GM18499 (cell line): ENCODE measurements around the gene RAB25.
A peak's percentile ranks its signal among the peaks of the same experiment; 100 is the strongest.

Experiments used
- ATAC-seq: cut with Tn5 transposase; IDR thresholded peaks from one replicate; pipeline ENCODE4 v1.9.1; 2021; ENCODE audit warnings: moderate number of reproducible peaks; ENCODE audit not compliant: insufficient read depth, unreplicated experiment

RAB25 gene

GRCh38 chr1:156077430-156077760 is 16.4 kb downstream of the RAB25 start:
- ATAC-seq, result no peak

GRCh38 chr1:156078728-156079127 is 17.8 kb downstream of the RAB25 start:
- ATAC-seq, result no peak

GRCh38 chr1:156079762-156080161 is 18.8 kb downstream of the RAB25 start:
- ATAC-seq, result no peak

- ATAC-seq, result no peak
These were observed 19.4 kb downstream of the RAB25 start for GRCh38 chr1:156080241-156080862.

GRCh38 chr1:156080863-156081179 is 19.9 kb downstream of the RAB25 start:
- ATAC-seq, result no peak

GRCh38 chr1:156081180-156081916 is 20.4 kb downstream of the RAB25 start:
- no peak for ATAC-seq

GRCh38 chr1:156081917-156082308 is 21.0 kb downstream of the RAB25 start:
- ATAC-seq, result no peak

GRCh38 chr1:156082309-156083091 is 21.5 kb downstream of the RAB25 start, which contains the start of gene MEX3A:
MEX3A (minus strand) TSS chr1:156082465; CDS start chr1:156081998, 467 bp downstream.
- no peak for ATAC-seq

GRCh38 chr1:156083800-156084790 is 23.1 kb downstream of the RAB25 start:
- ATAC-seq, result no peak

- no peak for ATAC-seq
These were observed 25.3 kb downstream of the RAB25 start for GRCh38 chr1:156086256-156086662.

- ATAC-seq, result no peak
These were observed 28.7 kb downstream of the RAB25 start for GRCh38 chr1:156089704-156090103.

- ATAC-seq, result no peak
These were observed 29.3 kb downstream of the RAB25 start for GRCh38 chr1:156090138-156090839.

GRCh38 chr1:156090840-156091188 is 29.9 kb downstream of the RAB25 start:
- no peak for ATAC-seq

- no peak for ATAC-seq
These were observed 30.6 kb downstream of the RAB25 start for GRCh38 chr1:156091610-156092009.

- no peak for ATAC-seq
These were observed 35.0 kb downstream of the RAB25 start for GRCh38 chr1:156095906-156096508.

- ATAC-seq, result peak; percentile 38
These were observed 35.9 kb downstream of the RAB25 start for GRCh38 chr1:156096640-156097391.

GRCh38 chr1:156097499-156098178 is 36.7 kb downstream of the RAB25 start:
- ATAC-seq, result no peak

- no peak for ATAC-seq
These were observed 37.8 kb downstream of the RAB25 start for GRCh38 chr1:156098784-156099183.
